ENCODE results near the gene NTRK1.

Gene NTRK1

DNA sequence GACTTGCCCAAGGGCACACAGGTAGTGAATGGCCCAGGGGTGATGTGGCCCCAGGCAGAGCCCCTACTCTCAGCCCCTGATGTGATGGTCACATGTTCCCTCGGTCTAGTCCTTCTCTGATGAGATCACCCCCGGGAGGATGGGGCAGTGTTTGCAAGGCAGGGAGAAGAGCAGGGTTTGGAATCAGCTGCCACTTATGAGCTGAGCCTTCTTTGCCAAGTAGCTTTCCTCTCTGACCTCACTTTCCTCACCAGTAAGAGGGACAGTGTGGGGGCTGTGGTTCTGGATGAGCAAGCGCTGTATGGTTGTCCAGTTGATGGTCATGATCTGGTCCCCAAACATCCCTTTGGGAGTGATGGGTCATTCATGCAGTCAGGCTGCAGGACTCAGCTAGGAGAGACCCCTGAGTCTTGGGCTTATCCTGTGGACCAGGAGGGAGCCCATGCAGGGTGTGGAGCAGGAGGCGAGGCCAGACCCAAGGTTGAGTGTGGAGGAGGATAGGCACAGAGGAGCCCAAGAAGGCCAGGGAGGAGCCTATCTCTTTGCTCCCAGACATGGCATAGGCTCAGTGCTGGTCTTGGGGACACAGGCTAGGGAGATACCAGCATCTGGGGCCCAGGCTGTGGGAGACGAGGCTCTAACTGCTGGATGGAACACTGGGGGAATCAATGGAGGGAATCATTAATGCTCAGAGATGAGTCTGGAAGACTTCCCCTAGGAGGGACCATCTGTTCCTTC lies 16.9 kb downstream of the NTRK1 start:
- in situ Hi-C loops (cut with HindIII; ENCODE audit: low pct_ligation_motif_present, low sequenced_read_pairs): no loop called here
- no peak for TF ChIP-seq CTCF (IDR thresholded peaks at IDR 0.05; ENCODE audit: low read depth, low read length, missing control alignments)
- Histone ChIP-seq H3K36me3 (replicated peaks) (no peaks in the 10 kb centered on the region), H3K27me3 (replicated peaks) (peaks cover 13% of the 10 kb centered on the region), H3K4me3 (ENCODE audit: low read depth, low read length) (no peak overlapping the region), H3K27ac (no peak overlapping the region)
- DNase-seq: no peak

GRCh38 chr1:156879876-156880275 lies 19.2 kb downstream of the NTRK1 start:
- in situ Hi-C loops (cut with HindIII; ENCODE audit: low pct_ligation_motif_present, low sequenced_read_pairs): no loop called here

DNA sequence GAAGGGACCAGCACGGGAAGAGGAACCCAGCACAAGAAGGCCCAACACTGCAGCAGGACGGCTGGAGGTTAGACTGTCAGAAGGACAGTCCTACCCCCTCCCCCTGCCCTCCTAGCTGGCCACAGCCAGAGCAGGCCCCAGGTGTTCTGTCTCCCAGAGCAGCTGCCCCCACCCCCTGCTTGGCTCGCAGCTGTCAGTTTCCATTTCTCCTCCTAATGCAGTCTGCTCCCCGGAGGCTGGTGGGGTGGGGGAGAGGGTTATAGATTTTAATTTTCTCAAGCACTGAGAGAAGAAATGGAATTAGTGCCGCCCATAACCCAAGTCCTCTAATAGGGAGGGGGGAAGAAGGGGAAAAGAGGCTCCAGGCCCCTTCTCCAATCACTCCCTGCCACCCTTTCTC lies 19.8 kb downstream of the NTRK1 start:
- H3K27ac ChIP-seq: no peak overlapping the region
- no peak for TF ChIP-seq CTCF (IDR thresholded peaks at IDR 0.05; ENCODE audit: low read depth, low read length, missing control alignments)
- H3K36me3 ChIP-seq (replicated peaks): no peaks in the 10 kb centered on the region
- no peak overlapping the region for H3K4me3 ChIP-seq (ENCODE audit: low read depth, low read length)
- in situ Hi-C loops (cut with HindIII; ENCODE audit: low pct_ligation_motif_present, low sequenced_read_pairs): no loop called here
- H3K27me3 ChIP-seq (replicated peaks): peaks cover 20% of the 10 kb centered on the region
- DNase-seq: no peak

More at GRCh38 chr1:156879876-156880275, 19.2 kb downstream of the NTRK1 start:
- no peaks in the 10 kb centered on the region for H3K36me3 ChIP-seq (replicated peaks)
- TF ChIP-seq CTCF (IDR thresholded peaks at IDR 0.05; ENCODE audit: low read depth, low read length, missing control alignments): no peak
- DNase-seq: no peak
- peaks cover 17% of the 10 kb centered on the region for H3K27me3 ChIP-seq (replicated peaks)
- H3K4me3 ChIP-seq (ENCODE audit: low read depth, low read length): no peak overlapping the region
- no peak overlapping the region for H3K27ac ChIP-seq

- peaks cover 24% of the 10 kb centered on the region for H3K27me3 ChIP-seq (replicated peaks)
- in situ Hi-C loops (cut with HindIII; ENCODE audit: low pct_ligation_motif_present, low sequenced_read_pairs): no loop called here
- no peaks in the 10 kb centered on the region for H3K36me3 ChIP-seq (replicated peaks)
- H3K27ac ChIP-seq: no peak overlapping the region
- TF ChIP-seq CTCF (IDR thresholded peaks at IDR 0.05; ENCODE audit: low read depth, low read length, missing control alignments): no peak
- no peak for DNase-seq
- no peak overlapping the region for H3K4me3 ChIP-seq (ENCODE audit: low read depth, low read length)
Observed at GRCh38 chr1:156881101-156881500, 20.4 kb downstream of the NTRK1 start.

DNA sequence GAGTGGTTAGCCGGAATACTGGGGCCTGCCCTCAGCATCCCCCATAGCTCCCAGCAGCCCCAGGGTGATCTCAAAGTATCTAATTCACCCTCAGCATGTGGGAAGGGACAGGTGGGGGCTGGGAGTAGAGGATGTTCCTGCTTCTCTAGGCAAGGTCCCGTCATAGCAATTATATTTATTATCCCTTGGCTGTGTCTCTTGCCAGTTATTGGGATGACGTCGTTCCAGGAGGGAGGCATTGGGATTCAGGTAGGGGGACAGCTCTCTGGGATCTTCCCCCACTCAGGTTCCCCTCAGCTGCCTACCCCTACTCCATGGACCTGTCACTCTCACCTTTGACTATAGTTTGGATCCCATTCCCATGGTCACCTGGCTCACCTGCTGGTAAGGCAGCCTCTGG lies 21.0 kb downstream of the NTRK1 start:
- in situ Hi-C loops (cut with HindIII; ENCODE audit: low pct_ligation_motif_present, low sequenced_read_pairs): no loop called here
- Histone ChIP-seq H3K27ac (no peak overlapping the region), H3K27me3 (replicated peaks) (peaks cover 27% of the 10 kb centered on the region)

More for the DNA sequence above, 21.0 kb downstream of the NTRK1 start:
- Histone ChIP-seq H3K4me3 (ENCODE audit: low read depth, low read length) (no peak overlapping the region), H3K36me3 (replicated peaks) (no peaks in the 10 kb centered on the region)
- no peak for DNase-seq
- TF ChIP-seq CTCF (IDR thresholded peaks at IDR 0.05; ENCODE audit: low read depth, low read length, missing control alignments): no peak
